Kidney epithelial cell (primary cell): ENCODE measurements around the gene NCAPD2. TPM values are rescaled to one million over a fixed set of nuclear protein-coding genes. Genes with fewer than 3 reads are reported as not detected.

Experiments
- DNase-seq: peaks from one replicate; pipeline ENCODE4 v3.0.0-alpha.2; 2010; ENCODE audit warnings: low read depth
- H3K27me3 ChIP-seq: 2 replicates; pipeline ENCODE4 v1.6.0; 2011; ENCODE audit warnings: low read length; ENCODE audit not compliant: control insufficient read depth, insufficient read depth
- H3K36me3 ChIP-seq: 2 replicates; pipeline ENCODE4 v1.5.1; 2011; ENCODE audit warnings: low read length; ENCODE audit not compliant: control insufficient read depth, insufficient read depth
- H3K4me3 ChIP-seq: 2 replicates; pipeline ENCODE4 v1.5.1; 2011; ENCODE audit warnings: low read depth, mild to moderate bottlenecking, control low read depth, low read length
- total RNA-seq: library from RNA; depleted of rRNA; stranded (reverse); fragments of >200 nt; gene quantifications from 2 replicates; pipeline ENCODE4 v1.2.3, GENCODE V29; 2015
- TF ChIP-seq, protein P1 (sequence below): IDR thresholded peaks from 2 replicates; pipeline ENCODE4 v1.5.1; 2011; ENCODE audit warnings: mild to moderate bottlenecking, moderate library complexity, low read length, control low read depth, inconsistent platforms; ENCODE audit not compliant: insufficient read depth, poor library complexity, severe bottlenecking

Gene NCAPD2
- total RNA-seq, 1 donor from 2014 or later: 62.3 TPM

DNA sequence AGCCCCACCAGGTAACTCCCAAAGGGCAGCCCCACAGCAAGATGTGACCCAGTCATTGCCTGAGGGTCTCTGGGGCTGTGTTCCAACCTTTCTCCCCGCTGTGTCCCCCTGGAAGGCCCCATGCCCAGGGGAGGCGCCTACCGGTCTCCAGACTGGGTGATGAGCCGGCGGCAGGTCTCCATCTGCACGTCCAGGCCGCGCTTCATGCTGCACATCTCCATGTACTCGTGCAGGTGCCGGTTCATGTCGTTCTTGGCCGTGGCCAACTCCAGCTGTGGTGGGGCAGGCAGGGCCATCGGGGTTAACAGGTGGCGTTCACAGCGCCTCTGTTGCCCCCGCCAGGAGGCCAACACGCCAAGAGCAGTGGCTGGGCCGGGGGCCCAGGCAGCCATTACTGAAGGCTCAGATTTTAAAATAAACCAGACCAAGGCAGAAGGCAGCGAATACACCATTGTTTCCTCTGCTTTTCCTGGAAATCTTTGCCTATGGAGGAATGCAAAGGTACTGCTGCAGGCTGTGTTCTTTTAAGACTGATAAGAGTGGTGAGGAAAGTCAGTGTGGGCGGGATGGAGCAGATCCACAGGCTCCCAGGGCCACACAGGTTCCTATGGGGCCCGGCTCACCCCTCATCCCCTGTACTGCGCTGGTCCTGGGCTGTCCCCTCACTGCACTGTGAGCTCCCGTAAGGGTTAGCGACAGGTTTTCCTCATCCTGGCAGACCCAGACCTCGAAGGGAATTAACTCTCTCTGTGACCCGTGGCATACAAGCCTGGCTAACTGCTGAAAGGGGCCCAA lies 47.7 kb downstream of the NCAPD2 start:
- no peaks in the 10 kb centered on the region for H3K27me3 ChIP-seq
- DNase-seq: no peak
- H3K4me3 ChIP-seq: no peak overlapping the region
- H3K36me3 ChIP-seq: peaks cover 7% of the 10 kb centered on the region
- TF ChIP-seq, protein P1, sequence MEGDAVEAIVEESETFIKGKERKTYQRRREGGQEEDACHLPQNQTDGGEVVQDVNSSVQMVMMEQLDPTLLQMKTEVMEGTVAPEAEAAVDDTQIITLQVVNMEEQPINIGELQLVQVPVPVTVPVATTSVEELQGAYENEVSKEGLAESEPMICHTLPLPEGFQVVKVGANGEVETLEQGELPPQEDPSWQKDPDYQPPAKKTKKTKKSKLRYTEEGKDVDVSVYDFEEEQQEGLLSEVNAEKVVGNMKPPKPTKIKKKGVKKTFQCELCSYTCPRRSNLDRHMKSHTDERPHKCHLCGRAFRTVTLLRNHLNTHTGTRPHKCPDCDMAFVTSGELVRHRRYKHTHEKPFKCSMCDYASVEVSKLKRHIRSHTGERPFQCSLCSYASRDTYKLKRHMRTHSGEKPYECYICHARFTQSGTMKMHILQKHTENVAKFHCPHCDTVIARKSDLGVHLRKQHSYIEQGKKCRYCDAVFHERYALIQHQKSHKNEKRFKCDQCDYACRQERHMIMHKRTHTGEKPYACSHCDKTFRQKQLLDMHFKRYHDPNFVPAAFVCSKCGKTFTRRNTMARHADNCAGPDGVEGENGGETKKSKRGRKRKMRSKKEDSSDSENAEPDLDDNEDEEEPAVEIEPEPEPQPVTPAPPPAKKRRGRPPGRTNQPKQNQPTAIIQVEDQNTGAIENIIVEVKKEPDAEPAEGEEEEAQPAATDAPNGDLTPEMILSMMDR: no peak

DNA sequence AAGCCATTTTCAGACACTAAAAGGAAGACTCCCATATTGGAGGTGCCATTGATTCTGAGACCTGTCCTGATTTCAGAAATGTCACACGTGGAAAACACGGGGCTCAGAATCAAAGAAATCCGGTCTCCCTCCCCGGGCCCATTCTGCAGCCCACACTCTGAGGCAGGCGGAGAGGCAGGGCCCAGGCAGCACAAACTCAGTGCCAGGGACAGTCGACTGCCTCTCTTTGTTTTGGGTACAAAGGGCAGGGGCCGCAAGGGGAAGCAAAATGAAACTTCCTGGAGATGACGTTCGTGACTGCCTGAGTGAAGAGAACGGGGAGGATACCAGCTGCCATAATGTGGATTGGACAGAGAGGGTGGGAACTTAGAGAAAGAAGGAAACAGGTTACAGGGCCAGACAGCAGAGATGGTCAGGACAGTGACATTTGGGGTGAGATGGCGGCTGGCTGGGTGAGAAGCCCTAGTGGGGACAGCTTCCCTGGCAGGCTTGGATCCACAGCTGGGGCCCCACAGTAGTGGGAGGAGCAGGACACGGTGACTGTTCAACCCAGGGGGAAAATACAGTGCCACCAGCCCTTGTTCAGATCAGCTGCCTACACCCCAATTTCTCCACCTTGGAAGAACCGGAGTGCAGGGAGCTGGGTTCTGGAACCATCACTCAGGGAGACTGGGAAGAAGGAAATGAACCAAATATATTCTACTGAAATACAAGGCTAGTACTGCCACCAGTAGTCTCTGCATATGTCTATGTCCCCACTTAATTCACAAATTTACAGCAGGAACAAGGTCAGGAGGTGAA lies 48.5 kb downstream of the NCAPD2 start:
- Histone ChIP-seq H3K27me3 (no peaks in the 10 kb centered on the region), H3K36me3 (peaks cover 4% of the 10 kb centered on the region), H3K4me3 (no peak overlapping the region)
- no peak for DNase-seq
- TF ChIP-seq, protein P1: no peak

DNA sequence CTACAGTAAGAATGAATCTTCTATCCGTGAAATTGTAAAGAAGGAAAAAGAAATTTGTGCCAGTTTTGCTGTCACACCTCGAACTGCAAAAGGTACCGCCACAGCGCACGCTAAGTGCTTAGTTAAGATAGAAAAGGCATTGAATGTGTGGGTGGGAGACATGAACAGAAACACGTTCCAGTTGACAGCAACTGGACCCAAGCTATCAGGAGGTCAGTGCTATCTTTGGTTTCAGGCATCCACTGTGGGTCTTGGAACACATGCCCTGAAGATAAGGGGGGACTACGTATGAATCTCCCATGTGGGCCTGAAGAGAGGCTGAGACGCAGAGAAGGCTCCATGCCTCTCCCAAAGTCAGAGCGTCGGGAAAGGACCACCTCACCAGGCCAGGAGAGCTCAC lies 52.1 kb downstream of the NCAPD2 start:
- H3K4me3 ChIP-seq: no peak overlapping the region
- no peaks in the 10 kb centered on the region for H3K36me3 ChIP-seq
- no peak for DNase-seq
- TF ChIP-seq, protein P1: no peak
- H3K27me3 ChIP-seq: no peaks in the 10 kb centered on the region

DNA sequence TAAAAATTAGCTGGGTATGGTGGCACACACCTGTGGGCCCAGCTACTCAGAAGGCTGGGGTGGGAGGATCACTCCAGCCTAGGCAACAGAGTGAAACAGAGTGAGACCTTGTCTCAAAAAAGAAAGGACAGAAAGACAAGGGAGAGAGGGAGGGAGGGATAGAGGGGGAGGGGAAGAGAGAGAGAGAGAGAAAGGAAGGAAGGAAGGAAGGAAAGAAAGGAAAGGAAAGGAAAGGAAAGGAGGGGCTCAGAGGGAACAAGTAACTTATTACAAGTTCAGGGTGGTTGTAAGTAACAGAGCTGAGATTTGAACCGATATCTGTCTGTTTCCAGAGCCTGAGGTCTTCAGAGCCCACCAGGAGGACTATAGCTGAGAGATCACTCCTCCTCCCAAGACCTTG lies 53.7 kb downstream of the NCAPD2 start:
- DNase-seq: no peak
- H3K27me3 ChIP-seq: no peaks in the 10 kb centered on the region
- H3K4me3 ChIP-seq: no peak overlapping the region
- no peaks in the 10 kb centered on the region for H3K36me3 ChIP-seq
- TF ChIP-seq, protein P1: no peak

DNA sequence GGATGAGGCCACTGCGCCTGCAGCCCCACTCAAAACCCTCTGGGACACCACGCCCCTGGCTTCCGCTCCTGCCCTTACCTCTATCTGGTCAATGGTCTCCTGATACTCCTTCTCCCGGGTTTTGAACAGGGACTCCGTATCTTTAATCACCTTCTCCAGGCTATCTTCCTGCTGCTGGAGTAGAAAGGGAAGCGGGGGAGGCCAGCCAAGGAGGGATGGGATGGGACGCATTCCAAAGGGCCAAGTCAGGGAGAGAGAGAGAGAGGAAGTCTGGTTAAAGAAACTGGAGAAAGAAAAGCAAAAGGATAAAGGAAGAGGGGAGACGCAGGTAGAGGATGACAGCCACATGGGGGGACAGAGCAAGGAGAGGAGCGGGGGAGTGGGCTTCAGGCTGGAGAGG lies 54.1 kb downstream of the NCAPD2 start:
- no peaks in the 10 kb centered on the region for H3K27me3 ChIP-seq
- no peak for DNase-seq
- no peak overlapping the region for H3K4me3 ChIP-seq
- H3K36me3 ChIP-seq: no peaks in the 10 kb centered on the region
- TF ChIP-seq, protein P1: no peak
